Esophagus (tissue), 2 donors: Measurements from ENCODE around the gene VWA5B1. TPM values are rescaled to one million over a fixed set of nuclear protein-coding genes. Genes with fewer than 3 reads are reported as not detected.

ENCODE experiments used
- H3K27ac ChIP-seq, 2 donors: one replicate each; pipeline ENCODE4 v1.5.1; 2013; ENCODE audit warnings: low read depth in 2 of 2, mild to moderate bottlenecking in 2 of 2, inconsistent platforms in 1 of 2, low read length in 1 of 2, moderate library complexity in 1 of 2
- H3K27me3 ChIP-seq, 2 donors: one replicate each; pipeline ENCODE4 v1.6.1; 2013; ENCODE audit warnings: low read length in 2 of 2, control low read depth in 1 of 2, mild to moderate bottlenecking in 1 of 2; ENCODE audit not compliant: insufficient read depth in 2 of 2, control insufficient read depth in 1 of 2
- H3K36me3 ChIP-seq, 2 donors: one replicate each; pipeline ENCODE4 v1.6.1; 2013; ENCODE audit warnings: low read length in 1 of 2; ENCODE audit not compliant: control insufficient read depth in 2 of 2, insufficient read depth in 2 of 2
- H3K4me1 ChIP-seq, 2 donors: one replicate each; pipeline ENCODE4 v1.6.1; 2013; ENCODE audit warnings: low read length in 1 of 2; ENCODE audit not compliant: control insufficient read depth in 2 of 2, insufficient read depth in 2 of 2
- H3K4me3 ChIP-seq, 2 donors: one replicate each; pipeline ENCODE4 v1.5.1; 2013; ENCODE audit warnings: low read length in 2 of 2, mild to moderate bottlenecking in 2 of 2, low read depth in 1 of 2, moderate library complexity in 1 of 2
- H3K9me3 ChIP-seq, 2 donors: one replicate each; pipeline ENCODE4 v1.6.1; 2013; ENCODE audit warnings: mild to moderate bottlenecking in 2 of 2, low read depth in 1 of 2, low read length in 1 of 2, moderate library complexity in 1 of 2; ENCODE audit not compliant: control insufficient read depth in 2 of 2, insufficient read depth in 1 of 2
- WGBS, 2 donors: extraction: QIAGEN DNeasy Blood & Tissue Kit; methylation state at CpG; one replicate each; pipeline ENCODE4 v1.1.7; 2013; 5-methylcytosine and 5-hydroxymethylcytosine counted together
- polyA plus RNA-seq, 2 donors: library from polyadenylated mRNA; stranded (reverse); fragments of 200-250 nt; gene quantifications; one replicate each; pipeline ENCODE4 v1.2.3, GENCODE V29; 2013
- donor health status: healthy with polysubstance abuse.
- donor health status: Bipolar disorder and iron deficiency.

The VWA5B1 gene
- polyA plus RNA-seq, 2 donors = not detected

DNA sequence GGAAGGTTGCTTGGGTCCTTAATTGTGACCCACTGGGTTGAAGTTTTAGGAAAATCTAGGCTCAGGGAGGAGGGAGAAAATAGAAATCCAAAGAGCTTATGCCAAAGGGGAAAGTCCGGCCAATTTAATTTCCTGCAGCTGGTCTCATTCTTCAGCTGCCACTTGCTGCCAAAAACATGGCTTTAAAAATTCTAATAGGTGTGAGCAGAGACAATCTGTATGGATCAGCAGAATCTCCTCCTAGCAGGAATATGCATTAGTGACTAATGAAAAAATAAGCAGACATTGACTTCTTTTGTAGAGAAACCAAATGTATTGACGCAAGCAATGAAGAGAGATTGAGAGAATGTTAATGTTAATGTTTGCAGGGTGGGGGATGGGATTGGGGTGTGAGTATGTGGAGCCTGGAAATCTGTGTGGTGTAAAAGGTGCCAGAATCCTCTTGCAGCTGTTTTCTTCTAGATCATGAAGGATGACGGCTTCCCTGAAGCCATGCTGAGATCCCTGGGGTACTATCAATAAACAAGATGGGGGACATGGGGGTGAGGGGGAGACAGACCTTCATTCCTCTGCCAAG is 35.3 kb downstream of the VWA5B1 start:
- Histone ChIP-seq H3K27ac (no peak overlapping the region), H3K27me3 (no peaks in the 10 kb centered on the region), H3K9me3 (no peaks in the 10 kb centered on the region), H3K4me3 (no peak overlapping the region), H3K36me3 (no peaks in the 10 kb centered on the region), H3K4me1 (no peaks in the 10 kb centered on the region)
- 39 to 47% methylated on average over 3 of the region's 3 CpGs for WGBS, 2 donors

- 76 to 83% methylated on average over 6 of the region's 6 CpGs for WGBS, 2 donors
- no peaks in the 10 kb centered on the region for H3K27me3 ChIP-seq
- H3K36me3 ChIP-seq = no peaks in the 10 kb centered on the region
These were observed 36.8 kb downstream of the VWA5B1 start for GRCh38 chr1:20327467-20327866.

GRCh38 chr1:20328201-20328600 is 37.5 kb downstream of the VWA5B1 start:
- H3K27ac ChIP-seq = no peak overlapping the region
- H3K4me3 ChIP-seq = no peak overlapping the region
- no peaks in the 10 kb centered on the region for H3K27me3 ChIP-seq
- H3K36me3 ChIP-seq = no peaks in the 10 kb centered on the region
- H3K9me3 ChIP-seq = no peaks in the 10 kb centered on the region
- H3K4me1 ChIP-seq = no peaks in the 10 kb centered on the region
- 63 to 65% methylated on average over 7 of the region's 7 CpGs for WGBS, 2 donors

More at GRCh38 chr1:20327467-20327866, 36.8 kb downstream of the VWA5B1 start:
- no peak overlapping the region for H3K4me3 ChIP-seq
- no peaks in the 10 kb centered on the region for H3K9me3 ChIP-seq
- no peak overlapping the region for H3K27ac ChIP-seq
- no peaks in the 10 kb centered on the region for H3K4me1 ChIP-seq

DNA sequence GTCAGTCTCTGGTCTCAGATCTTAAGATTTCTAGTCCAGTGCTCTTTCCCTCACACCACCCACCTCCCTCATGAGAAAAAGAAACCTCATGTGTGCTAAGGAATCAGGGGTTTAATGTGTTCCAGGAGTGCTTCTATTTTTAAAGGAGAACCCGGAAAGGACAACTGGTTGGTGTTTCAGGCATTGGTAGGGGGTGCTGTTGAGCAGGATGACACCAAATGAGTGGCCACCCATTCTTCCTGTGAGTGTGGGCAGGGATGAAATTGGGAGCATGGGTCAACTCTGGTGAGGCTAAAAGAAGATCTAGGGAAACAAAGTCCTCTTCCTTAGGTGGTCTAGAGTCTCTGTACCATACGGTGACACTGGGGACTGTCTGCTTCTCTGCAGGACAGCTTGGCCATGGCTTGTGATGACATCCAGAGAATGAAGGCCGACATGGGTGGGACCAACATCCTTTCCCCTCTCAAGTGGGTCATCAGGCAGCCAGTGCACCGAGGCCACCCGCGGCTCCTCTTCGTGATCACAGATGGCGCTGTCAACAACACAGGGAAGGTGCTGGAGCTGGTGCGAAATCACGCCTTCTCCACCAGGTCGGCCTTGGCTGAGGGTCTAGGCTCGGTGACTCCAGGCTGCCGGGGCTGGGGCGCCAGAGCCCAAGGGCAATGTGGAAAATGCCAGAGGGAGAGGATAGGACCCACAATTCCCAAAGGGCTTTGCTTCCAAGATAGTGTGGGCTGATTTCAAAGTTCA is 39.3 kb downstream of the VWA5B1 start:
- WGBS, 2 donors = 85 to 87% methylated on average over 14 of the region's 14 CpGs
- Histone ChIP-seq H3K4me3 (no peak overlapping the region), H3K27me3 (no peaks in the 10 kb centered on the region), H3K4me1 (no peaks in the 10 kb centered on the region), H3K36me3 (no peaks in the 10 kb centered on the region), H3K9me3 (no peaks in the 10 kb centered on the region), H3K27ac (no peak overlapping the region)

GRCh38 chr1:20334103-20334502 is 43.4 kb downstream of the VWA5B1 start:
- no peaks in the 10 kb centered on the region for H3K27me3 ChIP-seq
- no peak overlapping the region for H3K27ac ChIP-seq
- WGBS, 2 donors = 73 to 77% methylated on average over 5 of the region's 5 CpGs
- H3K4me3 ChIP-seq = no peak overlapping the region
- H3K9me3 ChIP-seq = no peaks in the 10 kb centered on the region
- no peaks in the 10 kb centered on the region for H3K36me3 ChIP-seq
- no peaks in the 10 kb centered on the region for H3K4me1 ChIP-seq

DNA sequence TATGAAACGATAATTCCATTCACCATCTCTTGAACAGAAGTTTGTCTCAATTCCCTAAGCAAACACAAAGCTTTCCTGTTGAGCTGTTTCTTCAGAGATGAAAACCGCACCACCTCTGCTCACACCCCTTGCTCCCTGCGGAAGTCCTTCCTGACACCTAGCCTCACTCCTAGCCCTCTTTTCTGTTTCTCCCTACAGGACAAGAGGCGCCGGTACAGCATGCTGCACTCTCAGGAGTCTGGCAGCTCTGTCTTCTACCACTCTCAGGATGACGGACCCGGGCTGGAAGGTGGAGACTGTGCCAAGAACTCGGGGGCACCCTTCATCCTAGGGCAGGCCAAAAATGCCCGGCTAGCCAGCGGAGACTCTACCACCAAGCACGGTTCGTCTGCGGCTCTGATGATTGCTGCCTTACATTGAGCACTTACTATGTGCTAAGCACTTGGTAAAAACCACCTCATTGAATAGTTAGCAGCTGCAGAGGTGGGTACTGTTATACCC is 45.5 kb downstream of the VWA5B1 start:
- 80 to 82% methylated on average over 13 of the region's 13 CpGs for WGBS, 2 donors
- H3K4me3 ChIP-seq = no peak overlapping the region
- H3K36me3 ChIP-seq = no peaks in the 10 kb centered on the region
- H3K4me1 ChIP-seq = no peaks in the 10 kb centered on the region
- no peaks in the 10 kb centered on the region for H3K9me3 ChIP-seq
- no peaks in the 10 kb centered on the region for H3K27me3 ChIP-seq
- H3K27ac ChIP-seq = no peak overlapping the region

GRCh38 chr1:20337581-20337980 is 46.9 kb downstream of the VWA5B1 start:
- Histone ChIP-seq H3K4me1 (no peaks in the 10 kb centered on the region), H3K9me3 (no peaks in the 10 kb centered on the region), H3K27me3 (no peaks in the 10 kb centered on the region), H3K36me3 (no peaks in the 10 kb centered on the region), H3K4me3 (no peak overlapping the region), H3K27ac (no peak overlapping the region)
- WGBS, 2 donors = 82 to 87% methylated on average over 7 of the region's 7 CpGs

- Histone ChIP-seq H3K4me1 (peaks cover 2% of the 10 kb centered on the region in 2 donors), H3K27ac (no peak overlapping the region), H3K9me3 (peaks cover 0 to 2% of the 10 kb centered on the region in 2 donors), H3K27me3 (peaks cover 0 to 4% of the 10 kb centered on the region in 2 donors), H3K4me3 (no peak overlapping the region), H3K36me3 (no peaks in the 10 kb centered on the region)
- 68 to 70% methylated on average over 9 of the region's 9 CpGs for WGBS, 2 donors
These were observed 49.3 kb downstream of the VWA5B1 start for GRCh38 chr1:20339811-20340457.

DNA sequence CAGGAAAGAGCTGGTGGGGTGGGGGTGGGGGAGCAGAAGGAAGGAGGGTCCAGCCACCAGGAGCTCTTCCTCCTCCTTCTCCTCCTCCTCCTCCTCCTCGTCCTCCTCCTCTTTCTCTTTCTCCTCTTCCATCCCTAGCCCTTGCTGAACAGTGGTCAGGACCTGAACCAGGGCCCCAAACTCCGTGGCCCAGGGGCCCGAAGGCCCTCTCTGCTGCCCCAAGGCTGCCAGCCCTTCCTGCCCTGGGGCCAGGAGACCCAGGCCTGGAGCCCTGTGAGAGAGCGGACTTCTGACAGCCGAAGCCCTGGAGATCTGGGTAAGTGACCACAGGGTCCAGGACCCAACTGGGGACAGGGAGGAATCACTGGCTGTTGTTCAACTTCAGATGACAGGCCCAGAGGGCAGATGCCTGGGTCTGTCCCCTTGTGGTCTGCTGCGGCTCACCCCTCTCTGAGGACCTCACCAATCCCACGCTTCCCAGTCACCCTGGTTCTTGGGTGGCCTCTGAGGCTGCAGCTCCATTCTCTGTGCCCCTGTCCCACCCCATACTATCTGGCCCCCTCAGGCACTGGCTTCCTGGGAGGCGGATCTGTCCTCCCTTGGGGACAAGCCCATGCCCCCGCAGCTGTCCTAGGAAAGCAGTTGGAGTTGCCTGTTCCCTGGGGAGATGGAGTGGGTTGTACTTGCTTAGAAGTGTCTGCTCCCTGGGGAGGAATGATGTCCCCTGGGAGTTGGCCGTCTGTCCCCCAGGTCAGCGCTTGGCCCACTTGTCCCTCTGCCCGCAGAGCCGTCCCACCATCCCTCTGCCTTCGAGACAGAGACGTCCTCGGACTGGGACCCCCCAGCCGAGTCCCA is 51.8 kb downstream of the VWA5B1 start:
- WGBS, 2 donors = 56% methylated on average over 17 of the region's 17 CpGs
- H3K36me3 ChIP-seq = no peaks in the 10 kb centered on the region
- no peak overlapping the region for H3K27ac ChIP-seq
- no peak overlapping the region for H3K4me3 ChIP-seq
- peaks cover 0 to 7% of the 10 kb centered on the region in 2 donors for H3K27me3 ChIP-seq
- H3K4me1 ChIP-seq = peaks cover 2% of the 10 kb centered on the region in 2 donors
- peaks cover 0 to 7% of the 10 kb centered on the region in 2 donors for H3K9me3 ChIP-seq
